Esophagus (tissue), 2 donors: Measurements from ENCODE around the gene PDE3A. TPM values are rescaled to one million over a fixed set of nuclear protein-coding genes. Genes with fewer than 3 reads are reported as not detected.

Source experiments
- H3K27ac ChIP-seq, 2 donors: one replicate each; pipeline ENCODE4 v1.5.1; 2013; ENCODE audit warnings: low read depth in 2 of 2, mild to moderate bottlenecking in 2 of 2, inconsistent platforms in 1 of 2, low read length in 1 of 2, moderate library complexity in 1 of 2
- H3K27me3 ChIP-seq, 2 donors: one replicate each; pipeline ENCODE4 v1.6.1; 2013; ENCODE audit warnings: low read length in 2 of 2, control low read depth in 1 of 2, mild to moderate bottlenecking in 1 of 2; ENCODE audit not compliant: insufficient read depth in 2 of 2, control insufficient read depth in 1 of 2
- H3K36me3 ChIP-seq, 2 donors: one replicate each; pipeline ENCODE4 v1.6.1; 2013; ENCODE audit warnings: low read length in 1 of 2; ENCODE audit not compliant: control insufficient read depth in 2 of 2, insufficient read depth in 2 of 2
- H3K4me1 ChIP-seq, 2 donors: one replicate each; pipeline ENCODE4 v1.6.1; 2013; ENCODE audit warnings: low read length in 1 of 2; ENCODE audit not compliant: control insufficient read depth in 2 of 2, insufficient read depth in 2 of 2
- H3K4me3 ChIP-seq, 2 donors: one replicate each; pipeline ENCODE4 v1.5.1; 2013; ENCODE audit warnings: low read length in 2 of 2, mild to moderate bottlenecking in 2 of 2, low read depth in 1 of 2, moderate library complexity in 1 of 2
- H3K9me3 ChIP-seq, 2 donors: one replicate each; pipeline ENCODE4 v1.6.1; 2013; ENCODE audit warnings: mild to moderate bottlenecking in 2 of 2, low read depth in 1 of 2, low read length in 1 of 2, moderate library complexity in 1 of 2; ENCODE audit not compliant: control insufficient read depth in 2 of 2, insufficient read depth in 1 of 2
- WGBS, 2 donors: extraction: QIAGEN DNeasy Blood & Tissue Kit; methylation state at CpG; one replicate each; pipeline ENCODE4 v1.1.7; 2013; 5-methylcytosine and 5-hydroxymethylcytosine counted together
- polyA plus RNA-seq, 2 donors: library from polyadenylated mRNA; stranded (reverse); fragments of 200-250 nt; gene quantifications; one replicate each; pipeline ENCODE4 v1.2.3, GENCODE V29; 2013
- donor health status: healthy with polysubstance abuse.
- donor health status: Bipolar disorder and iron deficiency.

PDE3A gene
- polyA plus RNA-seq, 2 donors, result 0.53 to 1.0 TPM

DNA sequence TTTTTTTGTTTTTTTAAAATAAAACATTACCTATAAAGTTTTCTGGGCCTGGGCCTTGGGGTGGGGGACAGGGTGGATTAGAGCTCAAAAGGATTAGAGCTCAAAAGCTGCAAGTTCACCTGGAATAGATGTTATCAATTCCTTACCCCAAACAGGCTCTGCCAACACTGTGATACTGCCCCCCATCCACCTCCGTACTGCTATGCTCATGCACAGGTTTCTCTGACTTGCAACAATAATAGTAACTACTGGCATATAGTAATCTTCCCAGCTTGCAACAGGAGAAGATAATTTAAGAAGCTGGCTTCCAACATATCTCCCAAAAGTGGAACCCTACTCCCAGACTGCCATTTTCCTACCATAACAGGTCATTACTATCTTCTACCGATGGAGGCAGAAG is 275.5 kb downstream of the PDE3A start:
- Histone ChIP-seq H3K27me3 (no peaks in the 10 kb centered on the region), H3K4me1 (no peaks in the 10 kb centered on the region), H3K27ac (no peak overlapping the region), H3K9me3 (no peaks in the 10 kb centered on the region), H3K36me3 (no peaks in the 10 kb centered on the region), H3K4me3 (no peak overlapping the region)
- WGBS, 2 donors, result 89 to 92% methylated on average over 2 of the region's 2 CpGs

DNA sequence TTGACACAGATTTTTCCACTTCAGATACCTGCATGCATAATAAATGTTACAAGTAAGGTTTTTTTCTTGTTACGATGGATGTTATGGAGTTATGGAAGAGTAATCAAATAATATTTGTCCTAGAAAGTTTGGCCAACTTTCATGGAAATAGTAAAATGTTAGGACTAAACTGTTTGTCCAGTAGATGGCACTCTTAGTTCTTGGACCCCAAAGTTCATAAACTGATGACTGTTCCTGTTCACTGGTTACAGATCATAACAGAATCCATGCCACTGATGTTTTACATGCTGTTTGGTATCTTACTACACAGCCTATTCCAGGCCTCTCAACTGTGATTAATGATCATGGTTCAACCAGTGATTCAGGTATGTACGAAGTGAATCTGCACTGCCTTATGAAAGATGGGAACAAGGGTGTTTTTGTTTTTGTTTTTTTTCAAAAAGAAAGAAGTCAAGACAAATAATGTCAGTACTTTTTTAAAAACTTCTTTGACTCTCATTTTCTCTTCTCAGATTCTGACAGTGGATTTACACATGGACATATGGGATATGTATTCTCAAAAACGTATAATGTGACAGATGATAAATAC is 278.0 kb downstream of the PDE3A start:
- no peaks in the 10 kb centered on the region for H3K4me1 ChIP-seq
- WGBS, 2 donors, result 55 to 56% methylated on average over 3 of the region's 3 CpGs
- no peaks in the 10 kb centered on the region for H3K36me3 ChIP-seq
- no peaks in the 10 kb centered on the region for H3K27me3 ChIP-seq
- H3K4me3 ChIP-seq, result no peak overlapping the region
- no peak overlapping the region for H3K27ac ChIP-seq
- no peaks in the 10 kb centered on the region for H3K9me3 ChIP-seq

DNA sequence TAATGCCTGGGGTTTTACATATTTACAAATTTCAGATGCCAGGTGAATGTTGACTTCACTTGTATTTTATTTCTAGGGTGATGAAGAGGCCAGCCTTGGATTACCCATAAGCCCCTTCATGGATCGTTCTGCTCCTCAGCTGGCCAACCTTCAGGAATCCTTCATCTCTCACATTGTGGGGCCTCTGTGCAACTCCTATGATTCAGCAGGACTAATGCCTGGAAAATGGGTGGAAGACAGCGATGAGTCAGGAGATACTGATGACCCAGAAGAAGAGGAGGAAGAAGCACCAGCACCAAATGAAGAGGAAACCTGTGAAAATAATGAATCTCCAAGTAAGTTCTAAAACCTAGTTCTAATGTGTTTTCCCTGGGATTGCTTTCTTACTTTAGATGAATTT is 285.5 kb downstream of the PDE3A start:
- H3K4me1 ChIP-seq, result no peaks in the 10 kb centered on the region

GRCh38 chr12:20656600-20656999 is 288.3 kb downstream of the PDE3A start:
- no peaks in the 10 kb centered on the region for H3K27me3 ChIP-seq
- H3K4me1 ChIP-seq, result no peaks in the 10 kb centered on the region
- no peaks in the 10 kb centered on the region for H3K36me3 ChIP-seq
- H3K27ac ChIP-seq, result no peak overlapping the region
- no peaks in the 10 kb centered on the region for H3K9me3 ChIP-seq
- no peak overlapping the region for H3K4me3 ChIP-seq
- 32 to 51% methylated on average over 1 of the region's 1 CpG for WGBS, 2 donors

More for the DNA sequence above, 285.5 kb downstream of the PDE3A start:
- Histone ChIP-seq H3K36me3 (no peaks in the 10 kb centered on the region), H3K27me3 (no peaks in the 10 kb centered on the region), H3K27ac (no peak overlapping the region), H3K9me3 (no peaks in the 10 kb centered on the region), H3K4me3 (no peak overlapping the region)
- WGBS, 2 donors, result 90 to 95% methylated on average over 2 of the region's 2 CpGs

GRCh38 chr12:20657496-20657895 is 289.2 kb downstream of the PDE3A start:
- no peaks in the 10 kb centered on the region for H3K27me3 ChIP-seq
- H3K4me1 ChIP-seq, result no peaks in the 10 kb centered on the region
- H3K36me3 ChIP-seq, result no peaks in the 10 kb centered on the region
- 84 to 86% methylated on average over 2 of the region's 2 CpGs for WGBS, 2 donors
- H3K4me3 ChIP-seq, result no peak overlapping the region
- no peak overlapping the region for H3K27ac ChIP-seq
- no peaks in the 10 kb centered on the region for H3K9me3 ChIP-seq

DNA sequence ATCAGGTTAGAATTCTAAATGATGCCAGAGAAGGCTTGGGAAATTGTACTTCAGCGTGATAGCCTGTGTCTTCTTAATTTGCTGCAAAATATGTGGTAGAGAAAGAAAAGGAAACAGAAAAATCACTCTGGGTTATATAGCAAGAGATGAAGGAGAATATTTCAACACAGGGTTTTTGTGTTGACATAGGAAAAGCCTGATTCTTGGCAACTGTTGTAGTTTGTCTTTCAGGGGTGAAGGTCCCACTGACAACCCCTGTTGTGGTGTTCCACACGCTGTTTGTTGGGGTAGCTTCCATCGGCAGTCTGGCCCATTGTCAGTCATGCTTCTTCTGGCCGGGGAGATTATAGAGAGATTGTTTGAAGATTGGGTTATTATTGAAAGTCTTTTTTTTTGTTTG is 313.0 kb downstream of the PDE3A start:
- Histone ChIP-seq H3K27ac (no peak overlapping the region), H3K9me3 (no peaks in the 10 kb centered on the region), H3K27me3 (no peaks in the 10 kb centered on the region), H3K4me3 (no peak overlapping the region), H3K36me3 (no peaks in the 10 kb centered on the region), H3K4me1 (no peaks in the 10 kb centered on the region)
- WGBS, 2 donors, result 75 to 80% methylated on average over 4 of the region's 4 CpGs

GRCh38 chr12:20695232-20695631 is 326.9 kb downstream of the PDE3A start, which contains the start of gene SLCO1C1:
Gene SLCO1C1 (plus strand): TSS chr12:20695332. CDS start chr12:20699577, 4,245 bp downstream.
- no peaks in the 10 kb centered on the region for H3K36me3 ChIP-seq
- H3K4me1 ChIP-seq, result no peaks in the 10 kb centered on the region
- no peaks in the 10 kb centered on the region for H3K9me3 ChIP-seq
- no peak within 1 kb of the TSS for H3K4me3 ChIP-seq
- H3K27ac ChIP-seq, result no peak within 1 kb of the TSS
- WGBS, 2 donors, result 51% methylated on average over 6 of the region's 6 CpGs
- H3K27me3 ChIP-seq, result no peaks in the 10 kb centered on the region

- H3K4me3 ChIP-seq, result no peak overlapping the region
- H3K4me1 ChIP-seq, result no peaks in the 10 kb centered on the region
- no peaks in the 10 kb centered on the region for H3K27me3 ChIP-seq
- H3K9me3 ChIP-seq, result no peaks in the 10 kb centered on the region
- no peak overlapping the region for H3K27ac ChIP-seq
- no peaks in the 10 kb centered on the region for H3K36me3 ChIP-seq
- 65 to 74% methylated on average over 7 of the region's 7 CpGs for WGBS, 2 donors
These were observed 328.0 kb downstream of the PDE3A start for GRCh38 chr12:20696181-20696905.

- WGBS, 2 donors, result 50 to 55% methylated on average over 1 of the region's 1 CpG
- Histone ChIP-seq H3K27ac (no peak overlapping the region), H3K9me3 (no peaks in the 10 kb centered on the region), H3K4me3 (no peak overlapping the region), H3K4me1 (no peaks in the 10 kb centered on the region), H3K27me3 (no peaks in the 10 kb centered on the region), H3K36me3 (no peaks in the 10 kb centered on the region)
These were observed 332.8 kb downstream of the PDE3A start for GRCh38 chr12:20701106-20701505.

DNA sequence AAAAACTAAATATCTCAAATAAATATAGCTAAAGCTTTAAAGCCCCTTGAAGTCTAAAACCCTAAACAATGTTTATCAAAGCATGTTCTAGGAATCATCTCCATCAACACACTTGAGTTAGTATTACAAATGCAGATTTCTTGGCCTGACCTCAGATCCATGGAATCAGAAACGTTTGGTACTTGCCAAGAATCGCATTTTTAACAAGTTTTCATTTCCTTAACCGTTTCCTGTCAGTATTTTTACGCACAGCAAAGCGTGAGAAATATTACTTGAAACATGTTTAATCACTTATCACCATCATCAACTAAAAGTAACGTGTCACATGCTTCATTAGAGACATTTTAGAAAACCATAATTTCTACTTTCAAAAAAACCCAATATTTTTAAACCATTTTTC is 336.5 kb downstream of the PDE3A start:
- 50 to 60% methylated on average over 6 of the region's 6 CpGs for WGBS, 2 donors
- H3K27me3 ChIP-seq, result no peaks in the 10 kb centered on the region
- H3K27ac ChIP-seq, result no peak overlapping the region
- no peaks in the 10 kb centered on the region for H3K9me3 ChIP-seq
- H3K4me3 ChIP-seq, result no peak overlapping the region
- H3K36me3 ChIP-seq, result no peaks in the 10 kb centered on the region
- H3K4me1 ChIP-seq, result no peaks in the 10 kb centered on the region
